UCSD-AML1 (cell line): ENCODE measurements around the gene ROMO1.
"Not testable (repeated sequence)": the region's sequence is repeated elsewhere in the genome, so short reads cannot be mapped to it uniquely, and the experiment has no call there.

Source experiments
- DNase-seq: peaks from one replicate; lab custom pipeline; 2025; ENCODE audit not compliant: unreplicated experiment; lab: John Stamatoyannopoulos, UW

ROMO1 gene

GRCh38 chr20:35680452-35681183, 18.6 kb upstream of the ROMO1 start:
- no peak for DNase-seq

- DNase-seq, result no peak
These were observed 17.2 kb upstream of the ROMO1 start for GRCh38 chr20:35681960-35682359.

- not testable (repeated sequence) for DNase-seq
These were observed 13.8 kb upstream of the ROMO1 start for GRCh38 chr20:35685368-35685767.

GRCh38 chr20:35686872-35687271, 12.3 kb upstream of the ROMO1 start:
- DNase-seq, result not testable (repeated sequence)

- DNase-seq, result no peak
These were observed 8.9 kb upstream of the ROMO1 start for GRCh38 chr20:35690265-35690664.

GRCh38 chr20:35695245-35695749, 3.9 kb upstream of the ROMO1 start:
- no peak for DNase-seq

GRCh38 chr20:35695978-35696377, 3.2 kb upstream of the ROMO1 start:
- DNase-seq, result no peak

- DNase-seq, result no peak
These were observed 1.4 kb upstream of the ROMO1 start for GRCh38 chr20:35697696-35698297.

- DNase-seq, result no peak
These were observed 693 bp upstream of the ROMO1 start for GRCh38 chr20:35698298-35699126.

GRCh38 chr20:35699957-35700624, 886 bp downstream of the ROMO1 start:
- DNase-seq, result no peak

GRCh38 chr20:35700625-35701148, 1.5 kb downstream of the ROMO1 start:
- no peak for DNase-seq

- DNase-seq, result no peak
These were observed 3.0 kb downstream of the ROMO1 start for GRCh38 chr20:35702051-35702823.

- no peak for DNase-seq
These were observed 3.9 kb downstream of the ROMO1 start for GRCh38 chr20:35702824-35703695.

GRCh38 chr20:35704514-35705261, 5.5 kb downstream of the ROMO1 start:
- DNase-seq, result no peak

GRCh38 chr20:35705894-35706293, 6.7 kb downstream of the ROMO1 start:
- not testable (repeated sequence) for DNase-seq

- not testable (repeated sequence) for DNase-seq
These were observed 7.7 kb downstream of the ROMO1 start for GRCh38 chr20:35706591-35707529.

GRCh38 chr20:35708502-35708901, 9.3 kb downstream of the ROMO1 start:
- no peak for DNase-seq
